Peyer's patch (tissue), 4 donors: ENCODE measurements around the gene L1CAM. TPM values are rescaled to one million over a fixed set of nuclear protein-coding genes. Genes with fewer than 3 reads are reported as not detected.

Experiments used
- DNase-seq, 3 donors: peaks; one replicate each; pipeline ENCODE4 v3.0.0-alpha.2; 2017 to 2019
- H3K27ac ChIP-seq, 4 donors: fragments of 200-600 bp; sonication (generic); one replicate each; pipeline ENCODE4 v1.5.1; 2016 to 2019
- H3K27me3 ChIP-seq, 2 donors: fragments of 200-600 bp; sonication (generic); one replicate each; pipeline ENCODE4 v1.5.1; 2019
- H3K36me3 ChIP-seq, 3 donors: fragments of 200-600 bp; sonication (generic); one replicate each; pipeline ENCODE4 v1.5.1; 2016 to 2019
- H3K4me1 ChIP-seq, 4 donors: fragments of 200-600 bp; sonication (generic); one replicate each; pipeline ENCODE4 v1.5.1; 2016 to 2019
- H3K4me3 ChIP-seq, 4 donors: fragments of 200-600 bp; sonication (generic); 1 replicate in 3 of 4; 2 replicates in 1 of 4; pipeline ENCODE4 v1.5.1; 2016 to 2019; ENCODE audit warnings: mild to moderate bottlenecking in 1 of 4
- H3K9me3 ChIP-seq, 4 donors: fragments of 200-600 bp; sonication (generic); one replicate each; pipeline ENCODE4 v1.5.1; 2016 to 2019; ENCODE audit warnings: mild to moderate bottlenecking in 1 of 4
- CTCF ChIP-seq, 6 experiments: fragments of 450-650 bp in 4 of 6; fragments of 200-600 bp in 2 of 6; sonication (generic) in 1 of 6; IDR thresholded peaks; one replicate each; pipeline ENCODE4 v1.5.1; 2017 to 2019; ENCODE audit warnings: antibody characterized with exemption in 6 of 6, mild to moderate bottlenecking in 3 of 6, moderate library complexity in 1 of 6
- POLR2A ChIP-seq, 2 donors: fragments of 450-650 bp; IDR thresholded peaks; one replicate each; pipeline ENCODE4 v1.5.1; 2017; ENCODE audit warnings: antibody characterized with exemption in 2 of 2, mild to moderate bottlenecking in 2 of 2, moderate library complexity in 2 of 2
- total RNA-seq, 4 donors: library from RNA; depleted of rRNA; stranded (reverse); fragments of >200 nt; gene quantifications; one replicate each; pipeline ENCODE4 v1.1.0, GENCODE V29; 2016

L1CAM gene
- total RNA-seq, 4 donors from 2014 or later, result 1.8 to 7.4 (median 4.6) TPM

- Histone ChIP-seq H3K4me3 (no peak overlapping the region), H3K36me3 (no peaks in the 10 kb centered on the region), H3K27ac (no peak overlapping the region), H3K9me3 (peaks cover 0 to 3% (median 0%) of the 10 kb centered on the region in 4 donors), H3K27me3 (no peaks in the 10 kb centered on the region), H3K4me1 (peaks cover 0 to 10% (median 0%) of the 10 kb centered on the region in 4 donors)
- DNase-seq, result no peak
- TF ChIP-seq POLR2A (IDR thresholded peaks at IDR 0.05) (no peak), CTCF (IDR thresholded peaks at IDR 0.05) (no peak)
These were observed 4.7 kb downstream of the L1CAM start for GRCh38 chrX:153881281-153881680.

- no peak overlapping the region for H3K4me3 ChIP-seq
- H3K4me1 ChIP-seq, result peaks cover 0 to 9% (median 0%) of the 10 kb centered on the region in 4 donors
- no peaks in the 10 kb centered on the region for H3K36me3 ChIP-seq
- DNase-seq, result no peak
- no peak overlapping the region for H3K27ac ChIP-seq
- TF ChIP-seq CTCF (IDR thresholded peaks at IDR 0.05), result no peak
- no peak for TF ChIP-seq POLR2A (IDR thresholded peaks at IDR 0.05)
- H3K27me3 ChIP-seq, result no peaks in the 10 kb centered on the region
- H3K9me3 ChIP-seq, result peaks cover 0 to 3% (median 0%) of the 10 kb centered on the region in 4 donors
These were observed 5.5 kb downstream of the L1CAM start for GRCh38 chrX:153880440-153880815.

GRCh38 chrX:153879741-153880439 is 6.1 kb downstream of the L1CAM start:
- Histone ChIP-seq H3K36me3 (no peaks in the 10 kb centered on the region), H3K27ac (no peak overlapping the region), H3K4me3 (no peak overlapping the region), H3K9me3 (no peaks in the 10 kb centered on the region), H3K4me1 (peaks cover 0 to 4% (median 0%) of the 10 kb centered on the region in 4 donors), H3K27me3 (no peaks in the 10 kb centered on the region)
- TF ChIP-seq CTCF (IDR thresholded peaks at IDR 0.05), result no peak
- no peak for TF ChIP-seq POLR2A (IDR thresholded peaks at IDR 0.05)
- DNase-seq, result no peak

GRCh38 chrX:153878969-153879653 is 6.9 kb downstream of the L1CAM start:
- H3K4me3 ChIP-seq, result no peak overlapping the region
- DNase-seq, result no peak
- no peaks in the 10 kb centered on the region for H3K9me3 ChIP-seq
- no peak overlapping the region for H3K27ac ChIP-seq
- no peaks in the 10 kb centered on the region for H3K27me3 ChIP-seq
- H3K4me1 ChIP-seq, result peaks cover 0 to 4% (median 0%) of the 10 kb centered on the region in 4 donors
- no peak for TF ChIP-seq POLR2A (IDR thresholded peaks at IDR 0.05)
- no peak for TF ChIP-seq CTCF (IDR thresholded peaks at IDR 0.05)
- no peaks in the 10 kb centered on the region for H3K36me3 ChIP-seq

- peaks cover 0 to 4% (median 0%) of the 10 kb centered on the region in 4 donors for H3K4me1 ChIP-seq
- no peaks in the 10 kb centered on the region for H3K27me3 ChIP-seq
- no peak overlapping the region for H3K4me3 ChIP-seq
- H3K27ac ChIP-seq, result no peak overlapping the region
- H3K9me3 ChIP-seq, result no peaks in the 10 kb centered on the region
- no peak for TF ChIP-seq POLR2A (IDR thresholded peaks at IDR 0.05)
- no peak for TF ChIP-seq CTCF (IDR thresholded peaks at IDR 0.05)
- no peaks in the 10 kb centered on the region for H3K36me3 ChIP-seq
- no peak for DNase-seq
These were observed 7.6 kb downstream of the L1CAM start for GRCh38 chrX:153878345-153878744.
